Hematopoietic multipotent progenitor cell treated with erythropoietin and hydrocortisone succinate and interleukin-3 and kit ligand, for 8 days (in vitro differentiated cells): ENCODE results near the gene CRYGB.

Experiments
- DNase-seq: peaks from one replicate; pipeline ENCODE4 v3.0.0-alpha.2; 2015

The CRYGB gene, protein sequence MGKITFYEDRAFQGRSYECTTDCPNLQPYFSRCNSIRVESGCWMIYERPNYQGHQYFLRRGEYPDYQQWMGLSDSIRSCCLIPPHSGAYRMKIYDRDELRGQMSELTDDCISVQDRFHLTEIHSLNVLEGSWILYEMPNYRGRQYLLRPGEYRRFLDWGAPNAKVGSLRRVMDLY

DNA sequence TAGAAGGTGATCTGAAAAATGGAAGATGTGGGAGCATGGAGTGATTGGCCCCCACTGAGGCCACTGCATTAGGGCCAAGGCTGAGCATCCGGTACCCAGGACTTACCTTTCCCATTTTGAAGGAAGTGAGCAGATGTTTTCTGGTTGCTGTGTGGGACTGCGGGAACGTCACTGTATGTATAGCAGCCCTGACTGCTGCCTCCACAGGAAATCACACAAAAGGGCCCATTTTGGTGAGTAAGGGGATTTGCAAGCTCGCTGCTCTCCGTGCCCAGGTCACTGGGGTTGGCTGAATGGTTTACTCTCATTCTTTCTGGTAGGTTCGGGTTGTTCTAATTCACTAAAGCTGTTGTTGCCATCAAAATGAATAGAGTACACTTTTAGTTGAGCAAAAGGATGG, at the start of gene CRYGB:
CRYGB (minus strand) TSS at position 153 of the 400 bp plus-strand sequence; CDS start at position 115, 38 bp downstream.
- DNase-seq = no peak

- no peak for DNase-seq
Measured at GRCh38 chr2:208195531-208195930, 49.6 kb upstream of the CRYGB start.

DNA sequence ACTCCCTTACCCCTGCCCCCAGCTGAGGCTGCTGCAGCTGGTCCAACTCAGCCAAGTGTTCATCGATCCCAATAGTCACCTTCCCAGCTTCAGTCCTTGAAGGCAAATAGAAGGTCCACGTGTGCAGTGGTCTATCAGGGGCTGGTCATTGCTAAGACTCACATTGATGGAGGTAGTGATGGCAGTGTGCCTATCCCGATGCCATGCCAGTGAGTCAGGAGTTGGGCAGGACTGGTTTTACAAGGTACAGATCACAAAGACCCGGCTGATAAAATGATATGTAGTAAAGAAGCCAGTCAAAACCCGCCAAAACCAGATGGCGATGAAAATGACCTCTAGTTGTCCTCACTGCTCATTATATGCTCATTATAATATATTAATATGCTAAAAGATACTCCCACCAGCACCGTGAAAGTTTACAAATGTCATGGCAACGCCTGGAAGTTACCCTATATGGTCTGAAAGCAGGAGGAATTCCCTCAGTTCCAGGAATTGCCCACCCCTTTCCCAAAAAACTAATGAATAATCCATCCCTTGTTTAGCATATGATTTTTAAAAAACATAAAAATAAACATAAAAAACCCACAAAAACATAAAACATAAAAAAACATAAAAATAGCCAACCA, 46.8 kb upstream of the CRYGB start:
- no peak for DNase-seq

GRCh38 chr2:208189810-208190503, 44.0 kb upstream of the CRYGB start, which contains the start of gene C2orf80:
C2orf80 (minus strand) TSS chr2:208190030; CDS start chr2:208186986, 3,044 bp downstream.
- DNase-seq = no peak

GRCh38 chr2:208189069-208189809, 43.3 kb upstream of the CRYGB start:
- DNase-seq = no peak

GRCh38 chr2:208186893-208187292, 40.9 kb upstream of the CRYGB start:
- DNase-seq = no peak

DNA sequence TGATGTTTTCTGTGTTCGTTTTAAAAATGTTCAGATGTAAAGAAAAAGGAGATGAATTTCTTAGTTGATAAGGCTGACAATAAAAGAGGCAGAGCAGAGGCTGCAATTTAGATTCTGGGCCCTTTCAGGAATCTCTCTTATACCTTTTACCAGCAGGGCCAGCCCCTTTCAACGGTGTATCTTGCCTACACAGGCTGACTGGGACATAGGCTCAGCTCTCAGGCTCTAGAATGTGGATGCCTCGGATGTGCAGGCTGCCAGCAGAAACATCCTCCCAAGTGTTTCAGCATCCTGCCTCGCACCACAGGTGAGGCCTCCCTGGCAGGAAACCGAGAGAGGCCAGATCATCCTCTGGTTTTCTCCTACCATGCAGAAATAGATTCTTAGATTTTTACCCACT, 40.5 kb upstream of the CRYGB start:
- DNase-seq = no peak

DNA sequence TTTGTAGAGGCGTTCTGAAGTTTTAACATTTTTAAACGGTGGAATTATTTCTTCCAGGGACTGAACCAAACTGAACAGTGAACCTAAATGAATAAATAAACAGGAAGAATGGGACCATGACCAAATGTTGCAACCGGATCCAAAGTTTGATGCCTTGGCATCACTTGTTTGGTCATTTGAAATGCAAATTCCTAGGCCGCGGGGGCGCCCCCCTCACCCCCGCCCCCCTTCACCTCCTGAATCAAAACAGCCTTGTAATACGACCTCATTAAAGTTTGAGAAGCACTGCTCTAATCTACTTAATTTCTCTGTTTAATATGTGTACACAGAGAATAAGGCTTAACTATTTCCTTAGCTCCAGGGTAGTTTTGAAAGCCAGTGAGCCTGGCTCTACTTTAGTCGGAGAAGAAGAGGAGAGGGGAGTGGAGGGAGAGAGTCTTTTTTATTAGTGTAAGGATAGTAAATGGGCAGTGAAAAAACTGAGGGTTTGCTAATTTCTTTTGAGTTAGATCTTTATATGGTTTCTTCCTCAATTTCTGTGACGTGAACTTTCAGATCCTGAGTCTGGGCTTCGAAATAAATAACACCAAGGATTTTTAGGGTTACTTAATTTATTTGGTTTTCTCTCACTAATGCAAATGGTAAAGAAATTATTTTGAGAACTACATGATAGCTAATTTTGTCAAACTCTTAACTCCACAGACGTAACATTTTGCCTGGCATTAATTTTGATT, 38.2 kb upstream of the CRYGB start:
- no peak for DNase-seq

DNA sequence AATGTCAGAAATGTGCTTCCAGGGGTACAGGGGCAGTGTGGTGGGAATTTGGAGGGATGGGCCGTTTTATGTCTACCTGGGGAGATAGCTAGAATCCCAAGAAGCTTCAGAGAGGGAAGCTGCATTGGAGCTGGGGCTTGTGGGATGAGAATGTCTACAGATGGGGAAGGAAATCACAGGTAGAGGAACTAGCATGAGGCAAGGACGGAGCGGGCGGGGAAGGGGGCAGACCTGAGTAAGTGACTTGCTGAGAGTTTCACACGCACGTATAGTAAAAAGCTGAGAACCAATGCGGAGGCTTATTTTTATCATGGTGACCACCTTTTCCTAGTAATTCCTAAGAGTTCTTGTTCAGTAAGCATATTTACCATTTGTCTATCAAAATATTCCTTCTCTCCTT, 37.6 kb upstream of the CRYGB start:
- no peak for DNase-seq

- no peak for DNase-seq
Measured at GRCh38 chr2:208182835-208183234, 36.9 kb upstream of the CRYGB start.

DNA sequence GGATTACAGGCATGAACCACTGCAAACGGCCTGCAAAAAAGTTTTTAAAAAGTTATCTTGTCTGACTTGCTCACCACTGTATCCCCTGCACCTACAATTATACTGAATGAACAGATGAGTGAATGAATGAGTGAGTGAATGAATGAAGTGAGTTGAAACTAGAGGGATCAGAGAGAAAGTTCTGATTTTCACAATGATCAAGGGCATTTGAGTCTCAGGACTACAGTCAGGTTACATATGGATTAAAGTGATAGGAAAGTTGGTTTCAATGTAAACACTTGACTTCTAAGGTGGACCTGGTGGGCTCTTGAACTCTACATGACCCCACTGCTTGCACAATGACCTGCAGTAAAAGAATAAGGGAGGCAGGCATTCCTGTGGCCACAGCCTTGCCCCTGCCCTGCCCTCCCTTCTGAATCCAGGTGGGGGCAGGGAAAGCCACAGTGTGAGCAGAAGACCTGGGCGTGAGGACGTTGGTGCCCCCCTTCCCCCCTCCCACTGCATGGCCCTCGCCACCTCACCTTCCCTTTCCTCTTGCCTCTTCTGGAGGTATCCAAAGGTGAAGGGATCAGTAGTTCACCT, 33.2 kb upstream of the CRYGB start:
- no peak for DNase-seq

GRCh38 chr2:208175840-208176153, 29.8 kb upstream of the CRYGB start:
- DNase-seq = no peak

DNA sequence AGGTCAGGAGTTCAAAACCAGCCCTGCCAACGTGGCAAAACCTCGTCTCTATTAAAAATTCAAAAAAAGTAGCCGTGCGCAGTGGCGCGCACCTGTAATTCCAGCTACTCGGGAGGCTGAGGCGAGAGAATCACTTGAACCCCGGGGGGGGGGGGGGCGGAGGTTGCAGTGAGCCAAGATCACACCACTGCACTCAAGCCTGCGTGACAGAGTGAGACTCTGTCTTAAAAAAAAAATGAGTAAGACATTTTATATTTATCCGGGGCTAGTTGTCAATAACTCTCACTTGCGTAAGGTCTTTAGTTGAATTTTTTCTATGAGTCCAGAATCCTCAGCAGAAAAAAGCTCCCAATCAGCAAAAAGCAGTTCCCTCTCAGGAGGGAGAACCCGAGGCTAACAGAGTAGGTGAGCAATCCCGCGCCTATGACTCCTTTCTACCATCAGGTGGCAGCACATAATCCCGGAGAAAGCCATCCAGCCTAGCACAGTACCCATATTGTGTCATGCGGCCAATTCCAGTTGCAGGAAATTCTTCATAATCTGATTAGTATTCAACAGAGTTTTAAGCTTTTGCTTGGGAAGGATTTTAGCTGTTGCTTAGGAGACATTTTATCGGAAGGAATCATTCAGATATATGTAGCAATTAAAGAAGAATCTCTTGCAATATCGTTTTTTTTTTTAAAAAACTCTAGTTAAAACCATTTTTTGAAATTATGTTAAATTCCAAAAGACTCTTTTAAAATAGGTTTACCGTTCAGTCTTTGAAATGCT, 29.3 kb upstream of the CRYGB start:
- peak; percentile 79 for DNase-seq

DNA sequence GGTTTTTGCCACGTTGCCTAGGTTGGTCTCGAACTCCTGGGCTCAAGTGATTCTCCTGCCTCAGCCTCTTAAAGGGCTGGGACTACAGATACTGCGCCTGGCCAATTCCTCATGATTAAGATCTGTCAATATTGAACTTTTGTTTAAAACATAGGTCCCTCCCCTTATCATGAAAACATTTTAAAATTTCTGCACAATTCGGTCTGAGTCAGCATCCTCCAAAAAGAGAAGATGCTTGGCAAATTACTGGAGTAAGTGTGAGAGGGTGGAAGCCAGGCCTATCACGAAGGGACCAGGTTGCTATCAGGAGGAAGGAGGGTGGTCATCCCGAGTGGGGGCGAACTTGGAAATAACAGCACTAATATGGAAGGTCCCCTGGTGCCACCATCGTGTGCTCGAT, 28.2 kb upstream of the CRYGB start:
- DNase-seq = no peak

DNA sequence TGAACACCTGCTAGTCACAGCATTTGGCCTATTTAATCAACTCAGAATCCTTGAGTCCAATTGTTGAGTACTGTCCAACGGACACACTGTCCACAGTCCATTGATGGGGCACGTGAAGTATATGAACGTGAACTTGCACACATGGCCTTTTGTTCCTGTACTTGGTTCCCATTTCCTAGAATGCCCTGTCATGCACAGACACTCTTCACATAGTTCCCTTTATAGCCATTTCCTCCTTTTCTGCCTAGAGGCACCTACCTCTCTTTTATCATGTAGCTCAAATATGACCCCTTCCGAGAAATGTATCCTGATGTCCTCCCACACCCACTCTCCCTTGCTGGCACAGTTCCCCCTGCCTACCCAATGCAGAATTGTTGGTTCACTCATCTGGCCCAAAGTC, 26.2 kb upstream of the CRYGB start:
- peak; percentile 55 for DNase-seq

GRCh38 chr2:208164951-208165755, 19.2 kb upstream of the CRYGB start:
- no peak for DNase-seq

DNA sequence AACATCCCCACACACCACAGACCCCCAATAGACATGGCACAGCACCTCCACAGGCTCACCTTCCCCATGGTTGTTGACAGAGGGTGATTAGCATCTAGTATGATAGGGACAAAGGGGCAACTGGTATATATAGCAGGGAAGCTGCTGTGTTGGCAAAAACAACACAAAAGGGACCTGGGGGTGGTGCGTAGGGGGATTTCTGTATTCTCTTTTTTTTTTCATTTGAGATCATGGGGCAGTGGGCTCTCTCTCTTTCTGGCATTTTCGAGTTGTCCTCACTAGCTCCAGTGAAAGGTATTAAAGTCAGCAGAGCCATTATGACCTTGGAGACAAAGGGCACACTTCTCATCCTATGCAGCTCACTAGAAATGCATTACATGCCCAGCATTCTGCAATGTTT, 17.5 kb upstream of the CRYGB start, which contains the start of gene CRYGA:
CRYGA (minus strand) TSS at position 101 of the 400 bp plus-strand sequence; CDS start at position 68, 33 bp downstream.
- no peak for DNase-seq

DNA sequence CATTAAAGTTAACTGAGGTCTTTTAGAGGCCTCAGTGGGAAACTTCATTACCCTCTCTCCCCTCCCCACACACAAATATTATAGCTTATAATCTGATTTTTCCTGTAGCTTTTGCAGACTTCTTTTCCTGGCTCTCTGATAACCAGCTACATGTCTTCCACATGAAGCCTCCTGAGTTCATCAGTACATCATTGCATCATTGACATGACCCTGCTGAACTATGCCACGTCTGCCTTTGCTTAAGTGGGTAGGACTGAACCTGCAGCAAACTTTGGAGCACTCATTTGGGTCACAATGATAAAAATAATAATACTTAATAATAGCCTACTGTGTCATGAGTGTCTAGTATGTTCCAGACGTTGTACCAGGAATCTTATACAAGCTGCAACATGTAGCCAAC, 10.5 kb upstream of the CRYGB start:
- no peak for DNase-seq

GRCh38 chr2:208153156-208153555, 7.2 kb upstream of the CRYGB start:
- peak; percentile 11 for DNase-seq

GRCh38 chr2:208150956-208151355, 5.0 kb upstream of the CRYGB start:
- no peak for DNase-seq

DNA sequence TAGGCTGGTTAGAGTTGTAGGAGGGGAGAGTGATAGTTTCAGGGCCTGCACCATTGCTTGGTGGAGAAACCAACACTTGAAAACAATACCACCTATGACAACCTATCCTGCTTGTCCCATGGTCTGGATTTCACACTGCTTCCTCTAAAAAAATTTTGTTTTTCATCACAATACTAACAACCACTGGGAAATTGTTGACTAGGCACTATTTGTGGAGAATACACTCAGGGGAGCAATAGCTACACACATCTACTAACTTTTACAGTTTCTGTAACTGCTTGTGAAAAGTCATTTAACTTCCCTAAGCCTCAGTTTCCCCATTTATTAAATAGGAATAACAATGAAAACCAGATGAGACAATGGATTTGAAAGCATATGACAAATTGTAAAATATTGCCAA, 4.1 kb upstream of the CRYGB start:
- no peak for DNase-seq
